Activated T-cell treated with anti-CD3 and anti-CD28 coated beads, Interleukin-2, amount 50 U/mL, for 4 hours (primary cell): ENCODE results near the gene PDHB. TPM values are rescaled to one million over a fixed set of nuclear protein-coding genes. Genes with fewer than 3 reads are reported as not detected.

Source experiments
- ATAC-seq, 2 donors: fragments of 200-7000 bp; cut with Tn5 transposase; one replicate each; pipeline ENCODE4 v1.10.0; 2021
- DNase-seq: peaks from one replicate; pipeline ENCODE4 v3.0.0-alpha.2; 2020
- H3K27me3 Mint-ChIP-seq: one replicate; pipeline ENCODE4 v1.8.0; 2021; ENCODE audit warnings: low read depth, mixed read lengths
- H3K36me3 Mint-ChIP-seq: one replicate; pipeline ENCODE4 v1.8.0; 2022; ENCODE audit warnings: mixed read lengths; ENCODE audit not compliant: insufficient read depth
- H3K4me1 Mint-ChIP-seq: one replicate; pipeline ENCODE4 v1.8.0; 2021; ENCODE audit warnings: low read depth, mixed read lengths
- H3K4me3 Mint-ChIP-seq: one replicate; pipeline ENCODE4 v1.8.0; 2021; ENCODE audit warnings: mild to moderate bottlenecking, moderate library complexity, mixed read lengths
- H3K9me3 Mint-ChIP-seq: one replicate; pipeline ENCODE4 v1.8.0; 2021; ENCODE audit warnings: mixed read lengths
- total RNA-seq, 3 donors: library from RNA; stranded (reverse); gene quantifications; one replicate each; pipeline ENCODE4 v1.2.1, GENCODE V29; 2021

PDHB gene
- total RNA-seq, 3 donors from 2014 or later, result 54.8 to 62.3 (median 55.6) TPM

DNA sequence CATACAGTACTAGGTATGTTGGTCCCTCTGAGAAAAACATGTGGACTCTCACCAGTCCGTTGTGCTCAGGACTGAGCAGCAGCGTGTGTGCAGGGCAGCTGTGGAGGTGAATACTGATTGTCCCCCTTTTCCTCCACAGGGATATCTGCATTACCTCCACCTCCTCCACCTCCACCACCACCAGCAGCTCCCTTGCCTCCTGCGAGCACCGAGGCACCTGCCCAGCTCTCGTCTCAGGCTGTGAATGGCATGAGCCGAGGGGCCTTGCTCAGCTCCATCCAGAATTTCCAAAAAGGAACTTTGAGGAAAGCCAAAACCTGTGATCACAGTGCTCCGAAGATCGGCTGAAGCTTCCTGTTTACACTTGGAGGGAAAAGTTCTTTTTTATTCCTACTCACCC, 9.0 kb downstream of the PDHB start:
- Mint-ChIP-seq H3K4me3 (no peak overlapping the region), H3K9me3 (no peaks in the 10 kb centered on the region), H3K36me3 (peaks cover 46% of the 10 kb centered on the region), H3K4me1 (peaks cover 1% of the 10 kb centered on the region), H3K27me3 (no peaks in the 10 kb centered on the region)
- DNase-seq, result no peak
- ATAC-seq, result no peak

DNA sequence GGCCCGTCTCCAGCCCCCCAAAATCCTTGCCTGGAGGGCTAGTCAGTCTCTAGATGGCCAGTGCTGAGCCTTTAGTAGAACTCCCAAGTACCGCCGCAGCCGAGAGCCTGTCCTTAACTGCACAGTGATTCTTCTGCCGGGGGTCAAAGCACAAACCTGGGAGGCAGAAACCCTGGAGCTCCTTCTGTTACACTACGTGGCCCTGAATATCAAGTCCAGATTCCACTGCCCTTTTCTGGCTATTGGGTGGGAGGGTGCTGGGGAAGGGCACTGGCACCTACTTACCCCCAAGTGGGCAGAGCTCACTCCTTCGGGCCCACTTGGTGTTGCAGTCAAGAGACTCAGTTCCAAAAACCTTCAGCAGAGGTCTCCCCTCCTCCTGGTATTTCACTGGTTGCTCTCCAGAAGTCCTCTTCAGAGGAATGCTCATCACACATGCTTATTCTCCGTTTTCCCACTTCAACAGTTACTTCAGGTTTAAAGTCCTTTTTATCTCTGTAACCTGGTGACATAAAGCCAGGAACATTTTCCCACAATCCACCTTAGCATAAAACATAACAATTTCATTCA, 10.8 kb downstream of the PDHB start:
- Mint-ChIP-seq H3K36me3 (peaks cover 32% of the 10 kb centered on the region), H3K4me1 (peaks cover 1% of the 10 kb centered on the region), H3K9me3 (no peaks in the 10 kb centered on the region), H3K27me3 (no peaks in the 10 kb centered on the region), H3K4me3 (no peak overlapping the region)
- DNase-seq (no peak), ATAC-seq (no peak)

DNA sequence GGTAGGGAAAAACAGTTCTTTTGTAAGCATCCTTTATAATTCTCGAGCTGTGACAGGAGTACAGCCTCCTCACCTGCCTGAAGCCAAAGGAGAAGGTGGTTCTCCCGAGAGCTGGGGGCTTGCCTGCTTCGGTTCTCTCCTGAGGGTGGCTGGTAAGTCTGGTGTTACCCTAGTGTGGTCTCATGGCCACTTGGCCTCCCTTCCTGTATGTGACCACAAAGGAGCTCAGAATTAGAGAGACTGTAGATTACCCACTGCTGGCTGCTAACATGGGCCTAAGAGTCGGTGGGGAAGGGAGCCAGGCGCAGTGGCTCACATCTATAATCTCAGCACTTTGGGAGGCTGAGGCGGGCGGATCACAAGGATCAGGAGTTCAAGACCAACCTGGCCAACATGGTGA, 12.6 kb downstream of the PDHB start:
- no peaks in the 10 kb centered on the region for H3K27me3 Mint-ChIP-seq
- H3K4me3 Mint-ChIP-seq, result no peak overlapping the region
- no peak for ATAC-seq
- peaks cover 30% of the 10 kb centered on the region for H3K36me3 Mint-ChIP-seq
- DNase-seq, result no peak
- H3K4me1 Mint-ChIP-seq, result peaks cover 1% of the 10 kb centered on the region
- H3K9me3 Mint-ChIP-seq, result no peaks in the 10 kb centered on the region

DNA sequence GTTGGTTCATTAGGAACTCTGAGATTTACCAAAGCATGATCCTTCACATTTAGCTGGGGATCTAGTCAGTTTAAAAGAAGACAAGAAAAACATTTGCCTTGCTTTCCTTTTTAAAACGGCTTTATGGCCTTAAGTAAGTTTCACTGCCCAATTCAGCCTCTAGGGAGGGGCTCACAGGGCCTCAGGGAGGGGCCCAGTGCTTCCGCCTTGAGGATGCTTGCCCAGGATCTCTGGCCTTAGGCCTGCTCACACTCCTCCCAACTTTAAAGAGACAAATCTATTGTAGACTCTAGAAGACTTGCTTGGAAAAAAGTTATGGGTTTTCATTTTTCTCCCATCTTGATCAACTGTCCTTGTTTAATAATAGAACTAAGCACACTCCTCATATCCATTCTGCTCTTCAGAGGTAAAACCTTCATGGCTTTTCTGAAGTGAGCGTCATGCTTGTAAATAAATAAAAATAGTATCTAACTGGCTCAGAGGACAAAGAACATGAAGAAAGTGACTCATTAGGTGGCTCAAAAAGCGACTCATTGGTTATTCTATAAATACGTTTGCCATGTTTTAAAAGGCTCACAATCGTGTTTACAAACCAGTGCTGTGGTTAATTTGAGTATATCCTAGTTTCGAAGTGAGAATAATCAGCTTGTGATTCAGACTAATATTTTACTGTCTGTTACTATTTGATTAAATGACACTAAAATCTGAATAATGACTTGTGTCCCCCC, 13.7 kb downstream of the PDHB start:
- H3K4me1 Mint-ChIP-seq, result peaks cover 1% of the 10 kb centered on the region
- ATAC-seq (no peak), DNase-seq (no peak)
- H3K9me3 Mint-ChIP-seq, result no peaks in the 10 kb centered on the region
- H3K4me3 Mint-ChIP-seq, result no peak overlapping the region
- peaks cover 31% of the 10 kb centered on the region for H3K36me3 Mint-ChIP-seq
- no peaks in the 10 kb centered on the region for H3K27me3 Mint-ChIP-seq

DNA sequence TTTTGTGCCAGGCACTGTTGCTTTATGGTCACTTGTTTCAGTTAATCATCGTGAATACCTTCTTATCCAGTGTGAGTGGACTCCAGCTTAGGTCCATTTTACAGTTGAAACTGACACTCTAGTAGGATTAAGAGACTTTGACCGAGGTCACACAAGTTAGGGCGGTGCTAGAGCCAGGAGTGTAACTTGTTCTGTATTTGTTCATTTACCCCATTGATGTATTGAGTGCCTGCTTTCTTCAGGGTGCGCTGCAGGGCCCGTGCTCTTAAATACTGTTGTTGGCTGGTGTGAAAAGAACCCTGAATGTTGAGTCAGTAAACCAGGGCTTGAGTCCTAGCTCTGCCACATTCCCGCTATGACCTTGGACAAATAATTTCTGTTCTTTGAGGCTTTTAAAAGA, 15.4 kb downstream of the PDHB start:
- Mint-ChIP-seq H3K4me3 (no peak overlapping the region), H3K36me3 (peaks cover 31% of the 10 kb centered on the region), H3K9me3 (no peaks in the 10 kb centered on the region), H3K27me3 (no peaks in the 10 kb centered on the region), H3K4me1 (peaks cover 7% of the 10 kb centered on the region)
- DNase-seq (no peak), ATAC-seq (no peak)

DNA sequence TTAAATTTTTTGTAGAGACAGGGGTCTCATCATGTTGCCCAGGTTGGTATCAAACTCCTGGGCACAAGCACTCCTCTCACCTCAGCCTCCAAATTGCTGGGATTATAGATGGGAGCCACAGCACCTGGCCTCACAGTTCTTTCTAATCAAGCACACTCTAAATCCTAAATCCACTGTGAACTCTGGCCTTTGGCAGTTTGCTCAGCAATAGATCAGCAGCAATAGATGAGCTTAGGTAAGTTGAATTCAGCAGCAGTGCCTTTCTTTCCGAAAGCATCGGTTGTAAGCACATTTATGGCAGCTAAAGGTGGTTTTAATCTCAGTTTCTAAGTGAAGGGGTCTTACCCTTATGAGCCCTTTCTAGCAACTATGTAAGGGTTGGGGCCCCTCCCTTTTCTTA, 16.6 kb downstream of the PDHB start:
- peaks cover 7% of the 10 kb centered on the region for H3K4me1 Mint-ChIP-seq
- no peak for DNase-seq
- H3K36me3 Mint-ChIP-seq, result peaks cover 31% of the 10 kb centered on the region
- H3K27me3 Mint-ChIP-seq, result no peaks in the 10 kb centered on the region
- no peak for ATAC-seq
- no peaks in the 10 kb centered on the region for H3K9me3 Mint-ChIP-seq
- no peak overlapping the region for H3K4me3 Mint-ChIP-seq

DNA sequence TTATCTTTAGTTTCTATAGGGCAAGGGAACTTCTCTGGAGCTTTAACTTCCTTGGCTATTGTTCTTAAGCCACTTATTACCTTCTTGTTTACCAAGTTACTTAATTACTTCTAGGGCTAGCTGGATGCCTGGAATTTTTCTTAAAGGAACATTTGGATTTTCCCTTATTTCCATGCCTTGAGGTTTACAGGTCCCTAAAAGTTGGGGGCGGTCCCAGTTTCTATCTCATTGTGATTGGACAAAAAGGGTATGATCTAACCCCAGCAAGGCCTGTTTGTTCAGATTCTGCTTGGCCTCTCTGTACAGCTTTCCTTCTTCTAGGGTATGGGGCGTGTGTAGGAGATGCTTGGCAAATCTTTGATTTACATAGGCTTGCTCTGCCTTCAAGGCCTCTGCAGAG, 17.4 kb downstream of the PDHB start:
- H3K27me3 Mint-ChIP-seq, result no peaks in the 10 kb centered on the region
- ATAC-seq (no peak), DNase-seq (no peak)
- no peak overlapping the region for H3K4me3 Mint-ChIP-seq
- peaks cover 7% of the 10 kb centered on the region for H3K4me1 Mint-ChIP-seq
- no peaks in the 10 kb centered on the region for H3K9me3 Mint-ChIP-seq
- H3K36me3 Mint-ChIP-seq, result peaks cover 28% of the 10 kb centered on the region

DNA sequence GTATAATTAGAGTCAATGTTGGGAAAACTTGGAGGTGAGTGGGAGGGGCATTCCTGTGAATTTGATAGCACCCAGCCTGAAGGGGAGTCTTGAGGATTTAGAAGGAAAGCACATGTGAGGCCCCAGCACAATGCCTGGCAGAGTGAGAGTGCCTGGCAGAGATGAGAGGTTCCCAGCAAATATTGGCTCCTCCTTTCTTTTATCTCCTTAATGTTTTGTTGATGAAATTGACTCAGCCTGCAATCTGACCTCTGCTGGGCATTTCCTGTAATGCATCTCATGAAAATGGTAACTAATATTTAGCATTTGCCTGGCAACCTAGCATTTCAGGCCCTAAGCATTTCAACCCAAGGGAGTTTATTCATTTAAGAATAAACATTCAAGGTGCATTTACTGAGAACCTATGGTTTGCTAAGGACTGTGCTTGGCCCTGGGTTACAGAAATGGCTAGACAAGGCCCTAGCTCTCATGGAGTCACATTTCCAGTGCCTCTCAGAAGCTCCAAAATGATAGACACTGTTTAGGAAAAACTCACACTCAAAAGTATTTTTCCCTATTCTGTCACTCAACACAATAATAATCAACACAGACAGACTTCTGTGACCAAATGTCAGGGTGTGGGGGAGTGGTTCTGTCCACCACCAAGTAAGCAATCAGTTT, 19.0 kb downstream of the PDHB start:
- Mint-ChIP-seq H3K4me3 (no peak overlapping the region), H3K27me3 (no peaks in the 10 kb centered on the region), H3K9me3 (no peaks in the 10 kb centered on the region), H3K36me3 (peaks cover 31% of the 10 kb centered on the region), H3K4me1 (peaks cover 6% of the 10 kb centered on the region)
- peak; percentile 60 to 71 for ATAC-seq
- DNase-seq, result peak; percentile 31

DNA sequence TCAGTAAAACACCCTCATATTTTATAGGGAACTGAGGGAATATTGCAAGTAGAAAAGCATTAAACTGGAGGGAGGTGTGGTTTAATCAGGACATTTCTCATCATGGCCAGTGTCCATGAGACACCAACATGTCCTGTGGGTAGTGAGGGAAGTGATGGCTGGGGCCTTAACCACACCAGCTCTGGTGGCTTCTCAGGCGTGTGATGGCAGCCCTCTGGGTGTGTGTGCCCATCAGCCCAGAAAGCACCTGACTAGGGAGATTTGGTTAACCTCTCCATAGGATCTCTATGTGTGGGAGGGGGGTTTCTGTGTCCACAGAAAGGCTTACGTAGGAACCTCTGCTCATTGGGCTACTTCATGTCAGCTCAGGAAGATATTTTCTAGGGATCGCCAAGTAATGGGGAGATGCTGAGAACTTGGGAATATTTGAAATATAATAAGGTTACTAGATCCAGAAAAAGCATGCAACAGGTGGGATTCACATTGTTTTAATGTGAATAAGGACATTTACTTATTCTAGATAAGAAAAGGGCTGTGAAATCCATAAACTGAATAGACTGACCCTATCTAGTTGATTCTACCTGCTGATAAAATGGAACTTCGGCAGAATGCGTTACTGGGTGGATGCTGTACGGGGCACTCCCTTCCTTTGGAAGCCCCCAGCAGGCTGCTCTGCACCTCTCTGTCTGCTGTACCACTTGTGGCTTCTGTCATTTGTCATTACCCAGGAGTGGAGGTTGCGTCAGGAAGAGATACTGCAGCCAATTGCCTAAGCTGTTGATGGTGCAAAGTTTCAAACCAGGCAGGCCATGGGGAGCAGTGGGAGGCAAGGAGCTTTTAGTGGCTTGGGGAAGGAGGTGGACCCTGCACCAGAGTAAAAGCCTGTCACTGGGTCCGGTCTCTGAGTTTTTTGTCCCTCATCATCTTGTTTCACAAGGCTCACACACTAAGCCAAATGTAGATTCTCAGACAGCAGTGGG, 21.5 kb downstream of the PDHB start:
- H3K4me3 Mint-ChIP-seq, result no peak overlapping the region
- peaks cover 6% of the 10 kb centered on the region for H3K4me1 Mint-ChIP-seq
- H3K36me3 Mint-ChIP-seq, result peaks cover 43% of the 10 kb centered on the region
- H3K27me3 Mint-ChIP-seq, result no peaks in the 10 kb centered on the region
- H3K9me3 Mint-ChIP-seq, result no peaks in the 10 kb centered on the region
- no peak for ATAC-seq
- DNase-seq, result no peak

DNA sequence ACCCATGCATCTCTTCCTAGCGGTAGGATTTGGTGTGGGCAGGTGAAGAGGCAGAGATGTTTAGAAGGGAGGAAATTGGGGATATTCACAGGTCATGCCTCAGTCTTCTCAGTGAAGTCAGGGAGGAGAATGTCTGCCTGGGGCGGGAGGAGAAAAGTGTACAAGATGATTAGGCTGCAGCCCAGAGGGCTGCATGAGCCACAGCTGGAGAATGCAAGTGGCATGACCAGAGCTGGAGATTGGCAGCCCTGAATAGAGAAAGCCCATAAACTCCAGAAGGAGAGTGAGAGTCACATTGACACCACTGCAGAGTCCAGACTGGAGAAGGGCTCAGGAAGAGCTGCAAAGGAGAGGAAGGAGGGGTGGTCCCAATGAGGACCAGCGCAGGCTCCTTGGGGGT, 22.6 kb downstream of the PDHB start:
- Mint-ChIP-seq H3K36me3 (peaks cover 46% of the 10 kb centered on the region), H3K9me3 (no peaks in the 10 kb centered on the region), H3K4me3 (no peak overlapping the region), H3K27me3 (no peaks in the 10 kb centered on the region), H3K4me1 (peaks cover 6% of the 10 kb centered on the region)
- no peak for DNase-seq
- no peak for ATAC-seq

DNA sequence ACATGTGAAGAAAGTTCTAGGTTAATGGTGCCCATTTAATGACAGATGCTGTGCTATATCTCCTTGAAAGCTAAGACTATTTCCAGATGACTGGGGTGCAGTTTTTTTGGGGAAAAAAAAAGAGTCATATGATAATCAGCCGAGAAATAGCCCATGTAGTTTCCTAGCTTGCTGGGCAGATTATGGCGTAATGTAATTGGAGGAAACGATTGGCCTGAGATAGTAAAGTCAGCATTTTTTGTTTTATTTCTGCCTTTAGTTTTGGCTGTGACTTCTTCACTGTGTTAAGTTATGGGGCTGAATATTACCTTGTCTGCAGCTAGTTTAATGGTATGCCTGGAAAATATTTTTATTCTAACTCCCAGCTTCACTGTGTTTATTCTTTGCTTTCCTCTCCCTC, 24.0 kb downstream of the PDHB start:
- H3K4me3 Mint-ChIP-seq, result no peak overlapping the region
- ATAC-seq (no peak), DNase-seq (no peak)
- H3K4me1 Mint-ChIP-seq, result peaks cover 6% of the 10 kb centered on the region
- peaks cover 39% of the 10 kb centered on the region for H3K36me3 Mint-ChIP-seq
- H3K9me3 Mint-ChIP-seq, result no peaks in the 10 kb centered on the region
- H3K27me3 Mint-ChIP-seq, result no peaks in the 10 kb centered on the region

DNA sequence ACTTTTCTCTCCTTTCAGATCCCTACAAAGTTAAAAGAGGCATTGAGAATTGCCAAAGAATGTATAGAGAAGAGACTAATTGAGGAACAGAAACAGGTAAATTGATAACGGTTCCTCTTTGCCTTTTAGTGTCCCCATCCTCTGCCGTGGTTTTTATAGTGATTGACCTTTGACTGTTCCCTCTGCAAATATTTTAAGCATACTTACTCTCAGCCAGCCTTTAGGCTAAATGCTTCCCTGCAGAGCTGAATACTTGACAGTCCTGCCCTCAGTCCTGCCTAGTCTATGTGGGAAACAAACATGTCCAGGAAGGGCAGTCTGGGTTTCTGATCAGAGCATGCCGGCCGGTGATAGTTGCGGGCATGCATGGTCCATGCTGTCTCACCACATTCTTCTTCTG, 24.7 kb downstream of the PDHB start:
- Mint-ChIP-seq H3K4me3 (no peak overlapping the region), H3K36me3 (peaks cover 41% of the 10 kb centered on the region), H3K27me3 (no peaks in the 10 kb centered on the region), H3K4me1 (no peaks in the 10 kb centered on the region), H3K9me3 (no peaks in the 10 kb centered on the region)
- ATAC-seq (no peak), DNase-seq (no peak)

DNA sequence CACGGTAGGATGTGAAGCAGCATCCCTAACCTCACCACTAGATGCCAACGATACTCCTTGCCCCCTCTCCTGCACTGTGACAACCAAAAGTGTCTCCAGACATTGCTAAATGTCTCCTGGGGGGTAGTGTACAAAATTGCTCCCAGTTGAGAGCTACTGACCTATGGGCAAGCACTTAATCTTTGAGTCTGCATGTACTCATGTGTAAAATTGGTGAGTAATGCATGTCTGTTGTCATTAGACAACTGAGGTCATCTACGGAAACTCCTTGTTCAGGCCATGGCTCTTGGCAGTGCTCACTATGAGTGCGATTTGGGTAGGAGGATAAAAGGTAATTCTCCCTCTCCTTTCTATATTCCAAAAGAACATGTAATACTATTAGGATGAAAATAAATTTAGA, 29.2 kb downstream of the PDHB start:
- no peaks in the 10 kb centered on the region for H3K9me3 Mint-ChIP-seq
- no peak overlapping the region for H3K4me3 Mint-ChIP-seq
- peaks cover 21% of the 10 kb centered on the region for H3K36me3 Mint-ChIP-seq
- DNase-seq, result no peak
- H3K4me1 Mint-ChIP-seq, result no peaks in the 10 kb centered on the region
- H3K27me3 Mint-ChIP-seq, result no peaks in the 10 kb centered on the region
- no peak for ATAC-seq

DNA sequence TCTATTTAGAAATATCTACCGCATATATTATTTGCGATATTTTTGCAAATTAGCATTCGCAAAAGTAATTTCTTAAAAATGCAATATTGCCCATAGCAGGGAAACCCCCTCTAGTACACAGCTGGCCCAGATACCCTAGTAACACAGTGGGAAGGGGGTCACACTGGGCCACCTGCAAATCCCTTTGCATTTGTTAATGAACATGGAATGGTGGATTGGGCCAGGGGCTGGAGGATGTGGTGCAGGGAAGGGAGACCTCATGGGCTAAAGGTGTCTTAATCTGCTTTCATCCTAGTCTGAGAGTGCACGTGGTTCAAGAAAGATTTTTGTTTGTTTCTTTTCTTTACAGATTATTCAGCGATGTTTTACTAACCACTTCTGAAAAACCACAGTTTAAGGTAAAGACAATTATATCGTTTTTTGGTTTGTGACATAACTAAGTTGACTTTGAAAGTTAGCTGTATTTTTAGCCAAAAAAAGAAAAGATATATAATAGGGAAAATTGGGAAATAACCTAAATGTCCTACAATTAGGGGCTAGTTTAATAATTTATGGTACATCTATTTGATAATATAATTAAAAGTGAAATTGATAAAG, 30.0 kb downstream of the PDHB start:
- H3K27me3 Mint-ChIP-seq, result no peaks in the 10 kb centered on the region
- H3K9me3 Mint-ChIP-seq, result no peaks in the 10 kb centered on the region
- no peak overlapping the region for H3K4me3 Mint-ChIP-seq
- no peak for DNase-seq
- peaks cover 20% of the 10 kb centered on the region for H3K36me3 Mint-ChIP-seq
- no peaks in the 10 kb centered on the region for H3K4me1 Mint-ChIP-seq
- ATAC-seq, result no peak
